GM12875 (cell line): ENCODE data around the gene CCDC106.

ENCODE experiments used
- H3K4me3 ChIP-seq: one replicate; pipeline ENCODE4 v1.5.1; 2011; ENCODE audit warnings: low read depth, low read length, control low read depth
- CTCF ChIP-seq: IDR thresholded peaks from 2 replicates; pipeline ENCODE4 v1.5.1; 2011; ENCODE audit warnings: low read depth, mild to moderate bottlenecking, control low read depth, inconsistent platforms, low read length, moderate library complexity, borderline replicate concordance; ENCODE audit not compliant: insufficient read depth

CCDC106 gene

DNA sequence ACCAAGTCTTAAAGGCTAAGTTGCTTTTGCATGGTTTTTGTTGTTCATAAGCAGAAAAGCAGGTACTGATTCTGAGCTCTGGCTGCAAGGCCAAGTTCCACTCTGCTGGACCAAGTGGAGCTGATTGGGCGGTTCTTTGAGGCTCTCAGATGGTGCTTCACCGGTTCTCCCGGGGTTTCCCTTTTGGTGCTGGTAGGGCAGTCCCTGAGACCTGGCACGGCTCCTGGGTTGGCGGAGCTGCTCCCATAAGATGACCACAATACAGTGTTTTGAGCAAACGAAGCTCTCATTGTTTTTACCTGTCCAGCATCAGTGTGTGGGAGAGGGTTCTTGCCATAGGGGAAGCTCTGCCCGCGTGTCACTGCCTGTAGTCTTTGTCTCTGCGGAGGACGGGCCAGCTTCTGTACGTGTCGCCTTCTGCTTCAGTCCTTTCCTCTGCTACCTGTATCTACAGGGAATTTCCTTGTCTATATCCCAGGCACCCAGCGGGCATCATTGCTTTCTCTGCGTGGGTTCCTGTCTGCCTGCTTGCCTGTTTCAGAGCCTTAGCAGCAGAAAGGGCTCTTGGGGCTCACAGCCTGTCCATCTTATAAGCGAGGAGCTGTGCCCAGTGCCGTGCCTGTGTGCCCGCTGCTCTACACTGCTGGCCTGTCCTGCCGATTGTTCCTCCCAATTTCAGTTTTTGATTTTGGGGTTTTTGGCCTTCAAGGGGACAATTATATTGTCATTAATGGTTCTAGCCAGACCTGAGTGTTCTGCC is 9.2 kb downstream of the CCDC106 start:
- peak overlapping the region; percentile 95 for H3K4me3 ChIP-seq
- no peak for TF ChIP-seq CTCF

DNA sequence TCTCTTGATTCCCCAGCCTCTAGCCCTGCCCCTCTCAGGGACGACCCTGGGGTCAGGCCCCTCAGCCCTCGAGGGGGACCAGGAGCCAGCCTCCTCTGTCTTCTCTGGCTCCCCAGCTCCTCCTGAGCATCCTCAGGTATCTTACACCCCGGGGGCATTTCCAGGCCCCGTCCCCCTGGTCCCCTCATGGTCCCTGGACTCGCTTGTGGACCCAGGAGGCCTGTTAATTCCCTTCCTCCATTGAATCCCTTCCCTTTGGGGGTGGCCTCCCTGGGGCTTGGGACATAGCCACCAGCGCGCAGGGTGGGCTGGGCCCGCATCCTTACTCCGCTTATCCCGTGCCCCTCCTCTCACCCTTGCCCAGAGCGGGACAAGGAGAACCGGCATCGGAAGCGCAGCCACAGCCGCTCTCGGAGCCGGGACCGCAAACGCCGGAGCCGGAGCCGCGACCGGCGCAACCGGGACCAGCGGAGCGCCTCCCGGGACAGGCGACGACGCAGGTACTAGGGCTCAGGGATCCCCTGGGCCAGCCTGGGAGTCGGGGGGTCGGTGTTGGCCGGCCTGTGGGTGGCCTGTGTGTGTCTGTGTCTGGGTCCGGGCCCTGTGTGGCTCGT is 10.9 kb downstream of the CCDC106 start:
- H3K4me3 ChIP-seq = no peak overlapping the region
- no peak for TF ChIP-seq CTCF

GRCh38 chr19:55659822-55660221 is 11.8 kb downstream of the CCDC106 start:
- H3K4me3 ChIP-seq = no peak overlapping the region
- no peak for TF ChIP-seq CTCF

DNA sequence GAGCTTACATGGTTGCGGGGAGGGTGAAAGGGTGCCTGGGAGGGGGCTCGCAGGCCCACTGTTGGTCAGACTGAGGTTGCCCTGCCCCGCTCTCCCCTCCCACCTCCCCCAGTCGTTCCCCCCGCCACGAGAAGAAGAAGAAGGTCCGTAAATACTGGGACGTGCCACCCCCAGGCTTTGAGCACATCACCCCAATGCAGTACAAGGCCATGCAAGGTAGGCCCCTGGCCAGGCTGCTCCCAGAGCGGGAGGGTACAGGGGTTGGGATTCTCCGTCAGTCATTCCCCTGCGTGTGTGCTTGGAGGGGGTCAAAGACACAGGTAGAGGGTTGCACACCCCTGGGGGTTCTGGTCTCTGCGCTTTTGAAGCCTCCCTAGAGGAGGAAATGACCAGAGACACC is 12.4 kb downstream of the CCDC106 start:
- H3K4me3 ChIP-seq = no peak overlapping the region
- TF ChIP-seq CTCF = no peak

DNA sequence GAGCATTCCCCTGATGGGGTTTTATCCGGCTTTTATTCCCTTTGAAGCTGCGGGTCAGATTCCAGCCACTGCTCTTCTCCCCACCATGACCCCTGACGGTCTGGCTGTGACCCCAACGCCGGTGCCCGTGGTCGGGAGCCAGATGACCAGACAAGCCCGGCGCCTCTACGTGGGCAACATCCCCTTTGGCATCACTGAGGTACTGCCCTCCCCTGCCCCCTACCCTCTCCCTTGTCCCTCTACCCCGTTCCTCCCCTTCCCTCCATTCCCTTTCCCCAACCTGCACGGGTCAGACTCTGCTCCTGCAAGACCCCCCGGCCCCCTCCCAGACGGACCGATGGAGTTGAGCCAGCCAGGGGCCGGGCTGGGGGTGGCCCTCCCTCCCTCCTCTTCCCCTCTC is 13.0 kb downstream of the CCDC106 start:
- TF ChIP-seq CTCF = no peak
- H3K4me3 ChIP-seq = no peak overlapping the region

GRCh38 chr19:55661826-55662225 is 13.8 kb downstream of the CCDC106 start:
- no peak for TF ChIP-seq CTCF
- no peak overlapping the region for H3K4me3 ChIP-seq
